Right atrium auricular region (tissue), 2 donors: ENCODE results near the gene ARHGEF1. TPM values are rescaled to one million over a fixed set of nuclear protein-coding genes. Genes with fewer than 3 reads are reported as not detected.

ENCODE experiments used
- DNase-seq: peaks from one replicate; pipeline ENCODE4 v3.0.0-alpha.2; 2019; ENCODE audit warnings: low spot score
- H3K27ac ChIP-seq, 2 donors: fragments of 200-600 bp; sonication (generic); 1 replicate in 1 of 2; 2 replicates in 1 of 2; pipeline ENCODE4 v1.5.1; 2016 to 2019
- H3K27me3 ChIP-seq, 2 donors: fragments of 200-600 bp; sonication (generic); one replicate each; pipeline versions ENCODE4 v1.5.1 to v1.6.0; 2017 to 2019
- H3K36me3 ChIP-seq: fragments of 200-600 bp; sonication (generic); one replicate; pipeline ENCODE4 v1.5.1; 2016
- H3K4me1 ChIP-seq, 2 donors: fragments of 200-600 bp; sonication (generic); one replicate each; pipeline versions ENCODE4 v1.5.1 to v1.6.0; 2017 to 2019
- H3K4me3 ChIP-seq, 2 donors: fragments of 200-600 bp; sonication (generic); 1 replicate in 1 of 2; 2 replicates in 1 of 2; pipeline ENCODE4 v1.5.1; 2017 to 2019; ENCODE audit warnings: mild to moderate bottlenecking in 1 of 2, moderate library complexity in 1 of 2
- H3K9me3 ChIP-seq, 2 donors: fragments of 200-600 bp; sonication (generic); one replicate each; pipeline ENCODE4 v1.5.1; 2019
- total RNA-seq, 2 donors: library from RNA; depleted of rRNA; stranded (reverse); fragments of >200 nt; gene quantifications; one replicate each; pipeline ENCODE4 v1.1.0, GENCODE V29; 2016
- TF ChIP-seq, protein P1 (sequence below), 2 donors: fragments of 200-600 bp; sonication (generic); IDR thresholded peaks; one replicate each; pipeline ENCODE4 v1.5.1; 2019; ENCODE audit warnings: antibody characterized with exemption in 2 of 2

The ARHGEF1 gene
- total RNA-seq, 2 donors from 2014 or later, result 27.3 to 45.8 TPM

- peaks cover 0 to 6% of the 10 kb centered on the region in 2 donors for H3K4me1 ChIP-seq
- peaks cover 20 to 25% of the 10 kb centered on the region in 2 donors for H3K27me3 ChIP-seq
- H3K4me3 ChIP-seq, result no peak overlapping the region
- no peak for DNase-seq
- no peaks in the 10 kb centered on the region for H3K36me3 ChIP-seq
- H3K27ac ChIP-seq, result no peak overlapping the region
- no peaks in the 10 kb centered on the region for H3K9me3 ChIP-seq
- TF ChIP-seq, protein P1, sequence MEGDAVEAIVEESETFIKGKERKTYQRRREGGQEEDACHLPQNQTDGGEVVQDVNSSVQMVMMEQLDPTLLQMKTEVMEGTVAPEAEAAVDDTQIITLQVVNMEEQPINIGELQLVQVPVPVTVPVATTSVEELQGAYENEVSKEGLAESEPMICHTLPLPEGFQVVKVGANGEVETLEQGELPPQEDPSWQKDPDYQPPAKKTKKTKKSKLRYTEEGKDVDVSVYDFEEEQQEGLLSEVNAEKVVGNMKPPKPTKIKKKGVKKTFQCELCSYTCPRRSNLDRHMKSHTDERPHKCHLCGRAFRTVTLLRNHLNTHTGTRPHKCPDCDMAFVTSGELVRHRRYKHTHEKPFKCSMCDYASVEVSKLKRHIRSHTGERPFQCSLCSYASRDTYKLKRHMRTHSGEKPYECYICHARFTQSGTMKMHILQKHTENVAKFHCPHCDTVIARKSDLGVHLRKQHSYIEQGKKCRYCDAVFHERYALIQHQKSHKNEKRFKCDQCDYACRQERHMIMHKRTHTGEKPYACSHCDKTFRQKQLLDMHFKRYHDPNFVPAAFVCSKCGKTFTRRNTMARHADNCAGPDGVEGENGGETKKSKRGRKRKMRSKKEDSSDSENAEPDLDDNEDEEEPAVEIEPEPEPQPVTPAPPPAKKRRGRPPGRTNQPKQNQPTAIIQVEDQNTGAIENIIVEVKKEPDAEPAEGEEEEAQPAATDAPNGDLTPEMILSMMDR (IDR thresholded peaks at IDR 0.05), result no peak
These were observed 35.1 kb downstream of the ARHGEF1 start for GRCh38 chr19:41918095-41918494.

DNA sequence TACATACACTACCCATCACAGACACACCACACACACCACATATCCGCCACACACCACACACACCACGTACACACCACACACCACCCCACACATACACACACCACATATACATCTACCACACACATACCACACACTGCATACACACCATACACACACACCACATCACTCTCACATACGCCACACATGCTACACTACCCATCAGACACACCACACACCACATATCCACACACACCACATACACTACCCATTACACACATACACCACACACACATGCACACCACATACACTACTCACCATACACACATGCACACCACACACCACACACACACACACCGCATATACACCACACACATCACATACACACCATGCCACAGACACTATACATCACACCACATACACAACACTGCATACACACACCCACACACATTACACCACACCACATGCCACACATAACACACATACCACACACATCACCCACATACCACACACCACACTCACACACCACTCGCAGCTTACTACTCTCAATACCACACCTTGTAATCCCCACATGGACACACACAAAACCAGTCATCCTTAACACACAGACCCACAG lies 35.8 kb downstream of the ARHGEF1 start:
- no peaks in the 10 kb centered on the region for H3K4me1 ChIP-seq
- no peaks in the 10 kb centered on the region for H3K9me3 ChIP-seq
- H3K36me3 ChIP-seq, result no peaks in the 10 kb centered on the region
- DNase-seq, result no peak
- H3K4me3 ChIP-seq, result no peak overlapping the region
- H3K27ac ChIP-seq, result no peak overlapping the region
- H3K27me3 ChIP-seq, result peaks cover 19 to 20% of the 10 kb centered on the region in 2 donors
- TF ChIP-seq, protein P1 (IDR thresholded peaks at IDR 0.05), result no peak

DNA sequence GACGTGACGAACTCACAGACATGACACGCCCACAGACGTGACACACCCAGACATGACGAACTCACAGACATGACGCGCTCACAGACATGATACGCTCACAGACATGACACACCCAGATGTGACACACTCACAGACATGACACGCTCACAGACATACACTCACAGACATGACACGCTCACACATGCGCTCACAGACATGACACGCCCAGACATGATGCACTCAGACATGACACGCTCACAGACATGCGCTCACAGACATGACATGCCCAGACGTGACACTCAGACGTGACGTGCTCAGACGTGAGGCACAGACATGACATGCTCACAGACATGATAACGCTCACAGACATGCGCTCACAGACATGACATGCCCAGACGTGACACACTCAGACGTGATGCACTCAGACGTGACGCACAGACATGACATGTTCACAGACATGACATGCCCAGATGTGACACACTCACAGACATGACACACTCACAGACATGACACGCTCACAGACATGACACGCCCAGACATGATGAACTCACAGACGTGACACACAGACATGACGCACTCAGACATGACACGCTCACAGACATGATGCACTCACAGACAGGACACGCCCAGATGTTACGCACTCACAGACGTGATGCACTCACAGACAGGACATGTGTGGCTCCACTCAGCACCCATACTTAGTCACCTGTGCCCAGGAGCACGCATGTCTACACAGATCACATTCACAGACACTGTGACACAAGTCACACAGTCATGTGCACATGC lies 37.1 kb downstream of the ARHGEF1 start:
- peaks cover 16 to 19% of the 10 kb centered on the region in 2 donors for H3K27me3 ChIP-seq

GRCh38 chr19:41920882-41921576 lies 38.0 kb downstream of the ARHGEF1 start:
- no peak overlapping the region for H3K27ac ChIP-seq
- H3K9me3 ChIP-seq, result no peaks in the 10 kb centered on the region
- TF ChIP-seq, protein P1 (IDR thresholded peaks at IDR 0.05), result no peak
- no peaks in the 10 kb centered on the region for H3K4me1 ChIP-seq
- peaks cover 14 to 23% of the 10 kb centered on the region in 2 donors for H3K27me3 ChIP-seq
- no peak for DNase-seq
- no peak overlapping the region for H3K4me3 ChIP-seq
- H3K36me3 ChIP-seq, result no peaks in the 10 kb centered on the region

More for the DNA sequence above, 37.1 kb downstream of the ARHGEF1 start:
- Histone ChIP-seq H3K36me3 (no peaks in the 10 kb centered on the region), H3K4me3 (no peak overlapping the region), H3K9me3 (no peaks in the 10 kb centered on the region), H3K27ac (no peak overlapping the region), H3K4me1 (no peaks in the 10 kb centered on the region)
- TF ChIP-seq, protein P1 (IDR thresholded peaks at IDR 0.05), result no peak
- DNase-seq, result no peak

- no peak for DNase-seq
- peaks cover 17 to 32% of the 10 kb centered on the region in 2 donors for H3K27me3 ChIP-seq
- H3K9me3 ChIP-seq, result no peaks in the 10 kb centered on the region
- H3K4me1 ChIP-seq, result no peaks in the 10 kb centered on the region
- H3K36me3 ChIP-seq, result no peaks in the 10 kb centered on the region
- TF ChIP-seq, protein P1 (IDR thresholded peaks at IDR 0.05), result no peak
- H3K4me3 ChIP-seq, result no peak overlapping the region
- no peak overlapping the region for H3K27ac ChIP-seq
These were observed 38.9 kb downstream of the ARHGEF1 start for GRCh38 chr19:41921577-41922576.
